GM18861 (cell line): ENCODE data around the gene TAT.
"Not testable (repeated sequence)": the region's sequence is repeated elsewhere in the genome, so short reads cannot be mapped to it uniquely, and the experiment has no call there.

ENCODE experiments used
- ATAC-seq: cut with Tn5 transposase; IDR thresholded peaks from one replicate; pipeline ENCODE4 v1.9.1; 2021; ENCODE audit not compliant: unreplicated experiment

Gene TAT

GRCh38 chr16:71576971-71577370 lies at the start of gene TAT:
TSS of gene TAT (minus strand) at chr16:71577092. CDS start at chr16:71576415, 677 bp downstream.
- ATAC-seq = no peak

- no peak for ATAC-seq
These were observed 49.3 kb upstream of the TAT start, which contains the start of gene MARVELD3 for GRCh38 chr16:71626018-71626857. TSS of gene MARVELD3 (plus strand) at chr16:71626184. CDS start at chr16:71626230, 46 bp downstream.

DNA sequence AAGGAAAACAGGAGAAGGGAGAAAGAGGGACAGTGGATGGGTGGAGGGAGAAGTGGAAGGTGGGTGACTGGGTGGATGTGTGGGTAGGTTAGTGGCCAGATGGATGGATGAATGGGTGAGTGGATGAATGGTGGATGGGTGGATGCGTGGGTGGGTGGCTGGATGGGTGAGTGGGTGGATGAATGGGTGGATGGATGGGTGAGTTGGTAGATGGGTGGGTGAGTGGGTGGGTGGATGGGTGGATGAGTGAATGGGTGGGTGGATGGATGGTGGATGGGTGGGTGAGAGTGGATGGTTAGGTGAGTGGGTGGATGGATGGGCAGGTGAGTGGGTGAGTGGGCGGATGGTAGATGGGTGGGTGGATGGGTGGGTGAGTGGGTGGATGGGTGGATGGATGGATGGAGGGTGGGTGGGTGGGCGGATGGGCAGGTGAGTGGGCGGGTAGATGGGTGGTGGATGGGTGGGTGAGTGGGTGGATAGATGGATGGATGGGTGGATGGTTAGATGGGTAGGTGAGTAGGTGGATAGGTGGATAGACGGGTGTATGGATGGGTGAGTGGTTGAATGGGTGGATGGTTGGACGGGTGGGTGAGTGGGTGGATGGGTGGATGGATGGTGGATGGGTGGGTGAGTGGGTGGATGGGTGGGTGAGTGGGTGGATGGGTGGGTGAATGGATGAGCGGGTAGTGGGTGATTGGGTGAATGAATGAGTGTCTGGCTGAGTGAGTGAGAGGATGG lies 48.4 kb upstream of the TAT start:
- no peak for ATAC-seq

DNA sequence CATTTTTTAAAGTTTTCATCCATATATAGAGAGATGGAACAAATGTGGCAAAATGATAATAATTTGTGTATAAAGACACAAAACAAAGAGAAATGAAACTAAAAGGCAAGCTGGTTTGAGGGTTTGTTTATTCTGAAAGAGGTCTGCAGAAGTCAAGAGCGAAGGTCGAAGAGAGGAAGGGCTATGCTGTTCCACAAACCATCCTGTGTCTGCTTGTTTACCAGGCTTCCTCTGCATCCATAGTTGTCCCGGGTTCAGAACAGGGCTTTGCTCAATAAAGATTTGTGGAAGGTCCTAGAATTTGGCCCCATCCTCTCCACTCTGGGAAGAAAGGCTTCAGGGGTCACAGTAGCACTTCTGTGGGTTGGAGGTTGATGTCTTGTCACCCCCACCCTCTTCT lies 46.7 kb upstream of the TAT start:
- no peak for ATAC-seq

- ATAC-seq = no peak
These were observed 45.2 kb upstream of the TAT start for GRCh38 chr16:71622088-71622487.

GRCh38 chr16:71618429-71618828 lies 41.5 kb upstream of the TAT start:
- ATAC-seq = no peak

DNA sequence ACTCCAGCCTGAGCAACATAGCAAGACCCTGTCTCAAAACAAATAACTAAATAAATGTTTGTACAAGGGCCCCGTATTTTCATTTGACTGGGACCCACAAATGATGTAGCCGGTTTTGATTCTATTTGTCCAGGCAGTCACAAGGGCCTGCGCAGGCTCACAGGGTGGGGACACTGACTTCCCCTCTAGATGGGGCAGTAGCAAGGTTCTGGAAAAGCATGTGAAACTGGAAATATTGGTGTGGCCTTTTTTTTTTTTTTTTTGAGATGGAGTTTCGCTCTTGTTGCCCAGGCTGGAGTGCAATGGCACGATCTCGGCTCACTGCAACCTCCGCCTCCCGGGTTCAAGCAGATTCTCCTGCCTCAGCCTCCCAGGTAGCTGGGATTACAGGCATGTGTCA lies 38.1 kb upstream of the TAT start:
- ATAC-seq = not testable (repeated sequence)

DNA sequence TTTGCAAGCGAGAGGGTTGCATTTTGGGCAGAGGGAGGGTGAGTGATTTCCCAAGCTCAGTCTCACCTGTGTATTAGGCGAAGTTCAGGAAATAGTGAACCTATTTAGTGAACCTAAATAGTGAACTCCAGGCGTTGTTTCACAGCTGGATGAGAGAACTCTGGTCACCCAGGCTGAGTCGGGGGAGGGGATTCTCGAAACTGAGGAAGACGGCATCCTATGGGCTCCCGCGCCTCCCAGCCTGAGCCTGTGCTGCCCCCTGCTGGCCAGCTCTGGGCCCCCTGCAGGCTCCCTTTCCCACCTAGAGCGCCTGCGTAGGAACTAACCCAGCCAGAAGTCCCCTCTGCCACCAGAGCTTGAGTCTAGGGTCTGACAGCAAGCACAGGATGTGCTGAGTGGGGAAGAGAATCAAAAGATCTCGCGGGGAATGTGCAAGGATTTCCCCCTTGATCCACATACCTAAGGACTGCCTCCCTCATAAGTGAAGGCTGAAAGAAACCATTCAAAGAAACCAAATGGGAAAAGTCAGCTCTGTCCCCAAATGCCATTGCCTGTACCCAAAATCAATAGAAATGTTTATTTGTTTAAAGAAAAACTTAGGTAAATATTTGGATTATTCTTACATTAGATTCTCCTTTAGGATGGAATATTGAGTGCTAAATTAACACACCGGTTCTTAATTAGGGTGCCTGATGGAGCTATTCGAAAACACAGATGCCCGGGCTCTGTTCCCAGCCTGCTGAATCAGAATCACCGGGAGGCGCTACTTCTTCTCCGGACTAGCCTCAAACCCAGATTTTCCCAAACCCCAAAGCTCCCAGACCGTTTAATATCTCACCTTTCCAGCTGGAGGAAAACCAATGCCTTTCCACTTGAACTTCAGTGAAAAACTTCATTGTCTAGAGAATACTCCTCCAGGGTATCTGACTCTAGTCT lies 34.3 kb upstream of the TAT start:
- ATAC-seq = no peak

- no peak for ATAC-seq
These were observed 33.6 kb upstream of the TAT start for GRCh38 chr16:71610447-71610846.

DNA sequence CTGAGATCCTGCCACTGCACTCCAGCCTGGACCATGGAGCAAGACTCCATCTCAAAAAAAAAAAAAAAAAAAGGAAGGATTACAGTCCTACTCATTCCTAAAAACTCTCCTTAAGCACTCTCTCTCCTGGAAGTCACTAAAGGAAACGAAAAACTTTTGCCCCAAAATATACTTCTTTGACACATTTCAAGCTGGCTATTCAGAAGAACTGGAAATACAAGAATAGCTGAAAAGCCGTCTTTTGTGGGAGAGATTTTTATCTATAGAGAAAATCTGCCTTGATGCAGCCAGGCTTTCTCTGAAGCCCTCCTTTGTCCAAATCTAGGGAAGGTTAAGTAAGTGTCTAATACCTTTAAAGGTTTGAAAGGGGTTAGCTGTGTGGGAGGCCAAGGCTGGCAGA lies 32.2 kb upstream of the TAT start:
- no peak for ATAC-seq

- no peak for ATAC-seq
These were observed 23.9 kb upstream of the TAT start for GRCh38 chr16:71600822-71601221.

GRCh38 chr16:71598426-71598825 lies 21.5 kb upstream of the TAT start:
- ATAC-seq = not testable (repeated sequence)

DNA sequence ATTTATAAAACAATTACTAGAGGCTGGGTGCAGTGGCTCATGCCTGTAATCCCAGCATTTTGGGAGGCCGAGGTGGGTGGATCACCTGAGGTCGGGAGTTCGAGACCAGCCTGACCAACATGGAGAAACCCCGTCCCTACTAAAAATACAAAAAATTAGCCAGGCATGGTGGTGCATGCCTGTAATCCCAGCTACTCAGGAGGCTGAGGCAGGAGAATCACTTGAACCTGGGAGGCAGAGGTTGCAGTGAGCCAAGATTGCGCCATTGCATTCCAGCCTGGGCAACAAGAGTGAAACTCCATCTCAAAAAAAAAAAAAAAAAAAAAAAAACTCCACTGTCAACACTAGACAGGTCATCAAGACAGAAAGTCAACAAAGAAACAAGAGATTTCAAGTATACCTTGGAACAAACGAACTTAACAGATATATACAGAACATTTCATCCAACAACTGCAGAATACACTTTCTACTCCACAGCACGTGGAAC lies 18.5 kb upstream of the TAT start:
- ATAC-seq = not testable (repeated sequence)

- no peak for ATAC-seq
These were observed 17.2 kb upstream of the TAT start for GRCh38 chr16:71594000-71594646.

DNA sequence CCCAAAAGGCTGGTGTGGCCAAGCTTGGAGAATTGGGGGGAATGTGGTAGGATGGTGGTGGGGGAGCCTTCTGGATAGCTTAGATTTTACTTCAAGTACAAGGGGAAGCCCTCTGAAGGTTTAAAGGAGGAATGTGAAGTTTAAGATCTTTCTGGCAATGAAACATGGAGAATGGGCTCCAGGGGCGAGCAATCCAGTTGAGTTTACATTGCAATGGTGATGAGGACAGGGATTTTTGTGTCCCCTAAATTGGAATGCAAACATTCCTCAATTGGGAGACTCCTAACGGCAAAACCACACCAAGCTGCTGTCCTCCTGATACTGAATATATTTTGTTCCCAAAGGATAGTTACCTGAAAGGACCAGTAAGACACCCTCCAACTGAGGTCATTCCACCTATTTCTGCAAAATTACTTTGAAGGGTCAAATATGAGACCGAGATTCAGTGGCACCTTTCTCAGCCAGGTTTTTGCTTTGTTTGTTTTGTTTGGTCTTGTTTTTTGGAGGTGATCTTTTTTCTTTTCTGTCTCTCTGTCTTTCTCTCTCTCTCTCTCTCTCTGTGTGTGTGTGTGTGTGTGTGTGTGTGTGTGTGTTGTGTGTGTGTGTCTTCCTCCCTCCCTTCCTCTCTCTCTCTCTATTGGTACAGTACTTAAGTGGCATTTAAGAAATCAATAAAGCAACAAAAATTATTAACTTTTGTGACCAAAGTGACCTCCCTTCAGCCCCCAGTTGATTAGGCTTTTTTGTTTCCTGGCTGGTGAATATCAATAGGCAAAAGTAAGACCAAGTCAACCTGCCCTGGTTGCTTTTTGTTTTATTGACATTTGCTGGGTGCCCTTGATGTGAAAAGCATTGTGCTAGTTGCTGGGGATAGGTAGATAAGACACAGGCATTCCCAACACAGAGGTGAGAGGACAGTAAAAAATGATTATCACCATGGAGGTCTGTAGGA lies 16.4 kb upstream of the TAT start:
- no peak for ATAC-seq

DNA sequence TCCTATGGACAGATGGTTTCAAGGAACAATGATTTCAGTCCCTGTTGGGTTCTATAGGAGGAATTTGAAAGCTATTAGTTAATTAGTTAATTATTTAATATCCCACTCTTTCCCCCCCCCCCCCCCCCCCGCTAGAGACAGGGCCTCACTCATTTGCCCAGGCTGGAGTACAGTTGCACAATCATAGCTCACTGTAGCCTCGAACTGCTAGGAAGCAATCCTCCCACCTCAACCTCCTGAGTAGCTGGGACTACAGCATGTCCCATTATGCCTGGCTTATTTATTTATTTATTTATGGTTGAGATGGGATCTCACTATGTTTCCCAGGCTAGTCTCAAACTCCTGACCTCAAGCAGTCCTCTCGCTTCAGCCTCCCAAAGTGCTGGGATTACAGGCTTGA lies 15.0 kb upstream of the TAT start:
- ATAC-seq = no peak

DNA sequence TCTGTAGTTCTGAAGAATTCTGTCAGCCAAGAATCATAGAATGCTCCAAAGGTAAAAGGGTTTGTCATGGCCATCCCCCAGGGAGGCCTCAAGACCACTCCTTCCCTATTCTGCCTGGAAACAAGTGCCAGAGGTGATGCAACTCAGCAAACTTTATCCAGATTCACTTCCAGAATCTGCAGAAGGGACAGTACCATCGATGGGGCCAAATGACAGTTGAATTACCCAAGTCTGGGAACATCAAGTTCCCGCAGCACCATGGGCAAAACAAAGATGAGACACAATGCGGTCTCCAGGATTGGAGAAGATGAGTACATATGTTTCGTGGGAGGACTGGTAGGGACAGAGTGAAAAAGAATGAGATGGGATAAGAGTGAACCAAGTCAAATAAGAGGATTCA lies 13.7 kb upstream of the TAT start:
- no peak for ATAC-seq

- not testable (repeated sequence) for ATAC-seq
These were observed 13.2 kb upstream of the TAT start for GRCh38 chr16:71590071-71590470.

DNA sequence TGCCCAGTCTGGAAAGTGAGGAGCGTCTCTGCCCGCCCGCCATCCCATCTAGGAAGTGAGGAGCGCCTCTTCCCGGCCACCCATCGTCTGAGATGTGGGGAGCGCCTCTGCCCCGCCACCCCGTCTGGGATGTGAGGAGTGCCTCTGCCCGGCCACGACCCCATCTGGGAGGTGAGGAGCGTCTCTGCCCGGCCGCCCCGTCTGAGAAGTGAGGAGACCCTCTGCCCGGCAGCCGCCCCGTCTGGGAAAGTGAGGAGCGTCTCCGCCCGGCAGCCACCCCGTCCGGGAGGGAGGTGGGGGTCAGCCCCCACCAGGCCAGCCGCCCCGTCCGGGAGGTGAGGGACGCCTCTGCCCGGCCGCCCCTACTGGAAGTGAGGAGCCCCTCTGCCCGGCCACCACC lies 12.4 kb upstream of the TAT start:
- not testable (repeated sequence) for ATAC-seq
